OCI-LY3 (cell line): Measurements from ENCODE around the gene TEX261.

Source experiments
- CTCF ChIP-seq: fragments of 200-600, 300-600 bp; sonication (generic); IDR thresholded peaks from 2 replicates; pipeline ENCODE4 v1.5.1; 2014; ENCODE audit warnings: antibody characterized with exemption, low read length, low read depth
- EZH2phosphoT487 ChIP-seq: fragments of 200-600 bp; shearing (Covaris generic); IDR thresholded peaks from 2 replicates; pipeline ENCODE4 v1.6.1; 2018; ENCODE audit warnings: antibody characterized with exemption, mixed run types, low read depth

GRCh38 chr2:71006955-71007799 lies 12.5 kb upstream of the TEX261 start:
- TF ChIP-seq CTCF: no peak
- TF ChIP-seq EZH2phosphoT487: no peak
